ENCODE measurements around the gene DBH.
"Not testable (repeated sequence)": the region's sequence is repeated elsewhere in the genome, so short reads cannot be mapped to it uniquely, and the experiment has no call there.

Gene DBH

GRCh38 chr9:133626008-133626407, 10.2 kb upstream of the DBH start:
- not testable (repeated sequence) for DNase-seq (ENCODE audit: low read depth in 3 of 3)

- no peak for DNase-seq (ENCODE audit: low read depth in 3 of 3)
These were observed 8.8 kb upstream of the DBH start for GRCh38 chr9:133627341-133627740.

- DNase-seq (ENCODE audit: low read depth in 3 of 3) = no peak
These were observed 7.4 kb upstream of the DBH start for GRCh38 chr9:133628766-133629165.

GRCh38 chr9:133629221-133630110, 6.7 kb upstream of the DBH start:
- DNase-seq (ENCODE audit: low read depth in 3 of 3) = no peak

- DNase-seq (ENCODE audit: low read depth in 3 of 3) = no peak
These were observed 5.1 kb upstream of the DBH start for GRCh38 chr9:133631111-133631510.

- DNase-seq (ENCODE audit: low read depth in 3 of 3) = no peak
These were observed 3.1 kb upstream of the DBH start for GRCh38 chr9:133632806-133633680.

- no peak for DNase-seq (ENCODE audit: low read depth in 3 of 3)
These were observed 2.5 kb upstream of the DBH start for GRCh38 chr9:133633681-133634080.

GRCh38 chr9:133634081-133634691, 2.0 kb upstream of the DBH start:
- DNase-seq (ENCODE audit: low read depth in 3 of 3) = no peak

GRCh38 chr9:133635098-133635497, 1.1 kb upstream of the DBH start:
- DNase-seq (ENCODE audit: low read depth in 3 of 3) = no peak

GRCh38 chr9:133636902-133637301, 739 bp downstream of the DBH start:
- DNase-seq (ENCODE audit: low read depth in 3 of 3) = no peak

GRCh38 chr9:133637451-133638055, 1.4 kb downstream of the DBH start:
- no peak for DNase-seq (ENCODE audit: low read depth in 3 of 3)

- DNase-seq (ENCODE audit: low read depth in 3 of 3) = no peak
These were observed 1.9 kb downstream of the DBH start for GRCh38 chr9:133638076-133638475.

- no peak for DNase-seq (ENCODE audit: low read depth in 3 of 3)
These were observed 2.5 kb downstream of the DBH start for GRCh38 chr9:133638711-133639110.

GRCh38 chr9:133639613-133640012, 3.5 kb downstream of the DBH start:
- DNase-seq (ENCODE audit: low read depth in 3 of 3) = no peak

- DNase-seq (ENCODE audit: low read depth in 3 of 3) = no peak
These were observed 4.0 kb downstream of the DBH start for GRCh38 chr9:133640160-133640559.

- DNase-seq (ENCODE audit: low read depth in 3 of 3) = no peak
These were observed 4.6 kb downstream of the DBH start for GRCh38 chr9:133640580-133641395.

- DNase-seq (ENCODE audit: low read depth in 3 of 3) = no peak
These were observed 5.2 kb downstream of the DBH start for GRCh38 chr9:133641396-133641655.

- no peak for DNase-seq (ENCODE audit: low read depth in 3 of 3)
These were observed 5.9 kb downstream of the DBH start for GRCh38 chr9:133641861-133642595.

- DNase-seq (ENCODE audit: low read depth in 3 of 3) = no peak
These were observed 6.7 kb downstream of the DBH start for GRCh38 chr9:133642708-133643361.

- no peak for DNase-seq (ENCODE audit: low read depth in 3 of 3)
These were observed 7.2 kb downstream of the DBH start for GRCh38 chr9:133643362-133643755.
